Stimulated activated CD8-positive, alpha-beta memory T cell treated with anti-CD3 and anti-CD28 coated beads, Interleukin-12 subunit alpha, Interleukin-12 subunit beta, amount 100 ng/mL, for 24 hours (primary cell): Measurements from ENCODE around the gene WNT5A.

ENCODE experiments used
- DNase-seq: peaks from one replicate; pipeline ENCODE4 v3.0.0-alpha.2; 2020; ENCODE audit errors: extremely low read depth

The WNT5A gene

DNA sequence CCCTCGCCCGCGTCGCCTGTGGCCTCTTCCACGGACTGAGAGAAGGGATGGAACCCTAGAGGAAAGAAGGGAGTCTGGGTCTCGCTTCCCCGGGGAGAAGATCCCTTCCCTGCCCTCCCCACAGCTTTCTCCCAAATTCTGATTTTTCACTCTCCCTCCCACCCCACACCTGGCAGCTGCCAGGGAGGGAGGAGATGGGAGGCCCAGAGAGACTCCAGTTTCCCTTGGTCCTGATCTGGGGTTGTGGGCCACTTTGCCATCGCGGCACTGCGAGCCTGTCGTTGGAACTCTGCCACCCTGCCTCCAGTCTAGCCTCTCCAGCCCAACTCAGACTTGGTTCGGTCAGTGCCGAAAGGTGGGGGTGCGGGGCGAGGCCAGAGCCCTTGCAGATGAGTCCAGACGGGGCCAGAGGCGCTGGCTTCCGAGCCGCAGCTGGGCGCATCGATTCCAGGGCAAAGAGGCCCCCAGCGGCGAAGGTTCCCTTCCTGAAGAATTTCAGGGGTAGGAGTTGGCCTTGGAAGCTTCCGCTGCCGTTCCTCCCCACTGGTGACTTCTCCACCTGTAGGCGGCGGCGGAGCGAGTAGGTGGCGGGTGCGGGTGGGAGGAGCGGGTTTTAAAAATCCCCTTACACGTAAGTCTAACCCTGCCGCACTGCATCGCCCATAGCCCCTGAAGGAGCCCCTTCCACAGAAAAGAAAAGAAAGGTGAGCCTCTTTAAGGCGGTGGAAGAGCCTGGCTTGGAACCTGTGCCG is 5.2 kb downstream of the WNT5A start:
- no peak for DNase-seq

DNA sequence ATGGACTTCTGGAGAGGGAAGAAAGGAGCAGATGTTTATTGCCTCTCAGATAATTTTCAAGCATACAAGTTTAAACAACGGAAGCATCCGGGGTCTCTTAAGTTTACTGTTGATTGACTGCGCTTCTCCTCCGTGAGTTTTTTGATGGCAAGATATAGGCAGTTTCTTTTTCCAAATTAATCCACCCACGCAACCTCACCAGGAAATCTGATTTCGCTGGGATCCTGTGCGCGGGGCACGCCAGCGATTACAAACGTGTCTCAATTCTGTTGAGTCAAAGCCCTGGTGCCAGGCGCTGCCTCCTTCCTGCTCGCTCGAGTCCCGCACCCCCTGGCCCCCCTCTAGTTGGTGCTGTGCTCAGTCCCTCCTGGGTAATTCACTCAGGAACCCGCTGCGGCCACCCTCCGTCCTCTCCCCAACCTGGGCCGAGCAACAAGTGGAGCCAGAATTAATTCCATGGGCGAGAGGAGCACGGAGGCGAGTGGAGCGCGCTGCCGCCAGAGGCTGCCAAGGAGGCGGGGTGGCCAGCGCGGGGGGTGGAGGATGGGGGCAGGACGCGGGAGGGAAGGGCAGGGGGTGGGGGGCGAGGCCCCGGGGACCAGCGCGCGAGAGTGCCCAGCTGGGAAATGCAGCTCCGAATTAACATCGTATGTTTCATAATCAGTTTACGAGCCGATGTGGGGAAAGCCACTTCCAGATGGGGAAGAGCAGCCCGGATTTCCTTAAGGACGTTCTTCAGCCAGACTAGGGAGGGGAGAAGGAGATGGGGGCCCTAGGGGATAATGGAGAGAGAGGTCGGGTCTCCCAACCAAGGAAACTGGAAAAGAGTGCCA is 6.0 kb downstream of the WNT5A start:
- no peak for DNase-seq

DNA sequence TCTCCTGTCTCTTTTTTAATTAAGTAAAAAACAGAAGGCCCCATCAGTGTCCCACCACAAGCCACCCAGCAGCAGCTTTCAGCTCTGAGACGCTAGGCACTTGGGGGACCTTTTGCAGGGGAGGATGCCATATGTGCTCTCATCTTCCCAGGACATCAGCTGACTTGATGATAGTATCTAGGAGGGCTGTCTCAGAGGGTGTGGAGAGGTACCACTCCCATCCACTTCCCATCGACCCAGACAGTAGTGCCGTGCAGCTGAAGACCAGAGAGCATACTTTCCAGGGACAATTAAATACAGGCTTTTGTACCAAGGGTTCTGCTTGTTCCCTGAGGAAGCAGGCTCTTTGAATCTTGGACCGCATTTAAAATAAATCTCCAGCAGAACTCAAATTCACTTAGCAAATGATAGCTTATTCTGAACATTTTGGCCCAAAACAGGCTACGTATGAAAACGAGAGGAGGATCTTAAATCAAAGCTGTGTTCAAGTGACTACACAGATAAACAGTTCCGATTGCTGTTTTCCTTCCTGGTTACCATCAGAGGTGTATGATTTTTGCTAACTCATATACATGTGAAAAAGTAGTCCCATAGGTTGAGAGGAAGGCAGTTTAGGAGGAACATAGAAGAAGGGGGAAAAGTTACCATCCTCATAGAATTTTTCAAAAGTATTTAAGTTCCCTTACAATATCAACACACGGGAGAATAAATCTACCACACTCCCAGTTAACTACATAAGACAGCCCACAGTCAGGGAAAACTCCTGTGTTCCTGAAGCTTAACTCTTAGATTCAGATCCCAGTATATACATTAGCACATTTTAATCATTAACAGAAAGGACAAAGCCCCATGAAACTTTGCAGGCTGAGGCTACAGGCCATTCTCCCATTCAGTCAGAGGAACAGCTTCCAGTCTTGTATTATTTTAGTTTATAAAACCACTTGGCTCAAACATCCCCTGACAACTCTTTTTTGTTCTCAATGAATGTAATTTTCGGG is 9.5 kb downstream of the WNT5A start:
- DNase-seq = no peak

DNA sequence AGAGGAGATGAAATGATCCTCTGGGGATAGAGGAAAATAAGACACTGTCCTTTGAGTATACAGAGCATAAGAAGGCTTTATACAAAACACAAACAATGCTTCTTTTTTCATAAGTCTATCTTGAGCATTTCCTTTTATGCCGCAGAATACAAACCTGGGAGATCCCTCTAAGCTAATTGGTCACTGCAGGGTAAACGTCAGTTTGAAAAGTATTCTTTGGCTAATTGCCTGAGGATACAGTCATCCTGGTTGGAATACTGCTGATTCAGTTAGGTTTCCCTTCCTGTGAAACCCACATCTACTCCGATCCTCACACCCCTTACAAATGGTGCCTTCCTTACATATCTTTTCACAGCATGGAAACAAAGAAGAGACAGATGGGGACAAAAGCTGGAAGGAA is 10.6 kb downstream of the WNT5A start:
- no peak for DNase-seq

DNA sequence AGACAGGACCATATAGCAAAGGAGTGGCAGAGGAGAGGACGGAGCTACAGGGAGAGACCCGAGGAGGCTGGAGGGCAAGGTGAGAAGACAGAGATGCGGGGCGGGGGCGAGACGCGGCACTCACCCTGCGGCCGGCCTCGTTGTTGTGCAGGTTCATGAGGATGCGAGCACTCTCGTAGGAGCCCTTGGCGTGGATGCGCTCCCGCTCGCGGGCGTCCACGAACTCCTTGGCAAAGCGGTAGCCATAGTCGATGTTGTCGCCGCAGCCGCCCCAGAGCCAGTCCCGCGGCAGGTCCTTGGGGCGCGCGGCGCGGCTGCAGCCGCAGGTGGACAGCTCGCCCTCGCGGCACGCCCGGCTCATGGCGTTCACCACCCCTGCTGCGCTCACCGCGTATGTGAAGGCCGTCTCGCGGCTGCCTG is 12.9 kb downstream of the WNT5A start:
- DNase-seq = no peak

DNA sequence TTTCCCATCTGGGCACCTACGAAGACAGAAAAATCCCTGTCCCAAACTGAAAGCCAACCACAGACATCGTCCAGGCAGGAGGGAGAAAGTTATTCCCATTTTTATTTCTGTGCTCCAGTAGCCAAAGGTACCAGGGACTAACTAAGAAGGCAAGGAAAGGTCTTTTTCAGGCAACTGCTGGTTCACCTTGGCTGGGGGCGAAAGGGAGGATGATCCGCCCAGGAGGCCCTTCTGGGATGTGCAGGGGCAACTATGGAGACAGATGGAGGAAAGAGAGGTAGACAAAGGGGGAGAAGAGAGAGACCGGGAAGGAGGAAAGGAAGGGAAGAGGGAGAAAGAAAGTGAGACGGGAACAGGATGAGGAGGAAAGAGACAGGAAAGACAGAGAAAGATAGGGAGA is 13.3 kb downstream of the WNT5A start:
- no peak for DNase-seq

DNA sequence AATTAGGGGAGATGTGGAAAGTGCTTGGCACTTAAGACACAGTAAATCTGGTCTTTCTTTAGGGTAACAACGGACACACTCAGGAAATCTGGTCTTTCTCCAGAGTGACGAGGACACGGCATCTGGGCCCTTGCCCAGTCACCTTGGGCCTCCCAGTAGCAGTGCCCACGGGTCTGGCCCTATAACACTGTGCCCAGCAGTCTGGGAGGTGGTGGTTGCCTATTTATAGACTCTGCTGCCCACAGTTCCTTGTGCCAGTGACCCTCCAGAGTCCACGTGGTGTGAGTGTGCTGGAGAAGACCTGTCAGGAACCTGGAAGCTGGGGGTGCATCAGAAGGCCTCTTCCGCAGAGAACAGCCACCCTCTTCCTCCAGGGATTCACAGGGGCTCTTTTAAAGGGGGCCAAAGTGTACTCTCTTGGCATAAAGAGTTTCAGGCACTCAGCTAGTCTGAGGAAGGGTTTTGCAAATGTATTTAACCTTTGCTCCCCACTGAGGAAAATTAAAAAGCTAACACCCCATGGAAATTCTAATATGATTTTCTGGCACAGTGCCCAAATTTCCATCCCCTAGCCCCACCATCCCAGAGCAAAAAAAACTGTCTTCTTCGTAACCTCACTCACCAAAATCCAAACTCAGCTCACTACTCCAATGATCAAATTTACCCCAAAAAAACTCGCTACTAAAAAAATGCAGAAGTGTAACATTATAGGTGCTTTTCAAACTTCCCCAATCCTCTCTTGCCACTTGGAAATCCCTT is 15.4 kb downstream of the WNT5A start:
- no peak for DNase-seq

DNA sequence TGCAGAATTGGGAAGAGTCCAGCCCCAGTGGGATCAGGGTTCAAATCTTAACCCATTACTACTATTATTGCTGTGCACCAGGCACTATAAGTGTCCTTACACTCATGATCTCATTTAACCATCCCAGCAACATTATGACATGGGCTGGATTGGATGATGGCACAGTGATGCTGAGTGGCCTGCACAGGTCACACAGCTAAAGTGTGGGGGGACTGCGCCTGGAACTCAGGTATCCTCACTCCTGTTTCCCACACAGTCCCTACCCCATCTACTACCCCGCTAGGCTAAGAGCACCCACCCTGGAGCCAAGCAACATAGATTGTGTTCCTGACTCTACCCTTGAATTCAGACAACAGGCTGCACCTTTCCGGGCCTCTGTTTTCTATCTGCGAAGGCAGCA is 16.0 kb downstream of the WNT5A start:
- no peak for DNase-seq

DNA sequence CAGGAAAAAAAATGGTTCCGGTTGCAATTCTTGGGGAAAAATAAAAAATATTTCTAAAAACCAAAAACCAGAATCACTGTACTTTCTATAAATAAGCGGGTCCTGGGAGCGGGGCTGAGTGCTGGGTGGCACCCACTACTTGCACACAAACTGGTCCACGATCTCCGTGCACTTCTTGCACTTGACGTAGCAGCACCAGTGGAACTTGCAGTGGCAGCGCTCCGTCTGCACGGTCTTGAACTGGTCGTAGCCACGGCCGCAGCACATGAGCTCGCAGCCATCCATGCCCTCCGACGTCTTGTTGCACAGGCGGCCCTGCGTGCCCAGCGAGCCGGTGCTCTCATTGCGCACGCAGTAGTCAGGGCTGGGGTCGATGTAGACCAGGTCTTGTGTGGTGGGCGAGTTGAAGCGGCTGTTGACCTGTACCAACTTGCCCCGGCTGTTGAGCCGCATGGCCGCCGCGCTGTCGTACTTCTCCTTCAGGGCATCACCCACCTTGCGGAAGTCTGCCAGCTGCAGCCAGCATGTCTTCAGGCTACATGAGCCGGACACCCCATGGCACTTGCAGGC is 17.1 kb downstream of the WNT5A start:
- no peak for DNase-seq

DNA sequence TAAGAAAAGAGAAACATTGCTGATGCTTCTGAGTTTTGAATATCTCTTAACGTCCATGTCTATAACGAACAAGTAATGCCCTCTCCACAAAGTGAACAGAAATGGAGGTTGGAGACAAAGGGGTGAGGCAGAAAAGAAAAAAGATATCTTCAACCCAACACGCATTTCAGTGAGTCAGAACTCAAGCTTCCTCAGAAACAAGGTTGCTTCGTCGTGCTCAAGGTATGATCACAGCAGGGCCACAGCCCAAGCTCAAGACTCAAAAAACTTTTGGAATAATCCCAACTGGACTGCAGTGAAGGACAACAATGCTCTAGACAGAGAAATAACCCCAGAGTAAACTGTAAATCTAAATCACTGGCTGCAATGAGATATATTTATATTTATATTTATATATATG is 18.9 kb downstream of the WNT5A start:
- no peak for DNase-seq

DNA sequence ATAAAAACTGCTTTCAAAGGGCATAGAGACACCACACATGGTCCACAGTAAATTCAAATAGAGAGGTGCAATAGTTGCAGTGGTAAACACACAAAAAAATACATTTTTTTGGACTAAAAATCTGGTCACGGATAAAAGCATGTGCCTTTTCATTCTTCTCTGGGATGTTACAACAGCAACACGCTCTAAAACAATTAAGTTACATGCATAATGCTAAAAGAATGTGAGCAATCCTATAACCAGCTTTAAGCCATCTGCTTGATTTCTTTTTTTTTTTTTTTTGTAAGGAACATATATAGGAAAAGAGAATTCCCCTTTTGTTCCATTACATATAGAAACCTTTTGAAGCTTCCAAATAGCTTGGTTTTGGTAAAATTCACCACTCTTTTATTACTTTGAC is 20.0 kb downstream of the WNT5A start:
- no peak for DNase-seq

DNA sequence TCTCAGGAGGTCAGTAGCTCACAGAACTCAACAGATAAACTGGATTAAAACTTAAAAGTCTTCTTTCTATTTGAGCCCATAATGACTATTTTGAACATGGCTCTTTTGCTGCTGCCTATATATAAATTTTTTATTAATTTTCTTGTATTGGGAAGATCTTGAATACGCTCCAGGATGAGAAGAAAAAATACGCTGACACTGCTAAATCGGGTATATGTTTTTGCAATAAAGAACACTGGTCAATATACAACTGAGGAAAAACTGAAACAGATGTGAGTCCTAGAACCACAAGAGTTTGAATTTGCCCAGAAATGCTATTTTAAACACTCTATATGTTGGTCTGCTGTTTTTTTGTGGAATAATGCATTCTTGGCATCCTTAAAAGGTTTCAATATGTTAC is 20.6 kb downstream of the WNT5A start:
- DNase-seq = no peak

DNA sequence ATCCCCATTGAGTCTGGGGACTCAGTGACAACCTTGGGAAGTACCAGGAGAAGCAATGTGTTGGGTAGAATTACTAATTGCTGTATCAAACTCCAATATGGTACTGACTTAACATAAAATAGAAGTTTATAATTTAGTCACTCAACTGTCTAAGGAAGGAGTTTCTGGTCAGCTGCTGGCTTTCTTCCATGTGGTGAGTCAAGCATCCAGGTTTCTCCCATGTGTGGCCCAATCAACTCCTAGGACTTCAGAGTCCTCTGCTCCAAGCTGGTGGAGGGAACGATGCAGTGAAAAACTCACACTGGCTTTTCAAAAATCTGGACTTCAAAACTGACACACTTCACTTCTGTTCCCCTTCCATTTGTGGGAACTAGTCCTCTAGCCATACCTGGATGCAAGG is 25.2 kb downstream of the WNT5A start:
- DNase-seq = no peak

DNA sequence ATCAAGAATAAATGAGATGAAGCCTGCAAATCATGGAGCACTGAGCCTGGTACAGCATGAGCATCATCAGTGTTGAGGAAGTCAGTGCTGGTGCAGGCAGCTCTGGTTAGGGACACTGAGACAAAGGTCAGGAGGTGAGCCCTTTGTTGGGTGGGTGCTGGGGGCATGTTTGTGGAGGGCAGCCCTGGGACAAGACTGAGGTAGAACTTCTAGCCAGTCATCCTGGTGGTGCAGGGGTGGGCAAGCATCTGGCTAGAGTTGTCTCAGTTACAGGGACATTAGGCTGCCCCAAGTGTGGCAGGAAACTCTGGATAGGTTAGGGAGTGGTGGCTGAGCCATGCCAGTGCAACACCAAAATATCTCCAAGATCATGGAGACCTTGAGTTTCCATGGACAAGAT is 27.3 kb downstream of the WNT5A start:
- DNase-seq = no peak

DNA sequence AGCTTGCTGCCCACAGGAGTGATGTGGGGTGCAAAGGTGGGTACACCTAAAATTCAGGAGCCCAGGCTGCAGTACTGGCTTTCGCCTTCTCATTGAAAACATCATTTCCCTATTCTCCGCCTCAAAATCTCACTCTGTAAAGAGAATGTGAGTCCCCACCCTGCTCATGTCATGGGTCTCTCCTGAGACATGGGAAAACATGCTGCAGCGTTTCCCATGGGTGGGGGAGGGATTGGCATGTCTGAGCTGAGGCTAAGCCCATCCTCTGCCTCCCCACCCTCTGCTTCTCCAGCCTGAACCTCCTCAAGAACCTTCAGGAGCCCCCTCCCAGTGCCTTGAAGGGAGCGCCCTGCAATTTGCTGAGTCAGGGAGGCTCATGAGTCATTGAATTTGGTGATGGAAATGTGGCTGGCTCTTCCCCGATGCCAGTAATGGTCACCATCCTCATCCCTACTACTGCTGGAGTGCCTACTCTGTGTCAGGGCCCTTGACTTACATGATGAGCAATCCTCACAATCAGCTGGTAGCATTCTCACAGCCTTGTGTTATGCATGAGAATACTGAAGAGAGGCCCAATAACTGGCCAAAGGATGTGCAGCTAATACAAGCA is 28.8 kb downstream of the WNT5A start:
- DNase-seq = no peak

DNA sequence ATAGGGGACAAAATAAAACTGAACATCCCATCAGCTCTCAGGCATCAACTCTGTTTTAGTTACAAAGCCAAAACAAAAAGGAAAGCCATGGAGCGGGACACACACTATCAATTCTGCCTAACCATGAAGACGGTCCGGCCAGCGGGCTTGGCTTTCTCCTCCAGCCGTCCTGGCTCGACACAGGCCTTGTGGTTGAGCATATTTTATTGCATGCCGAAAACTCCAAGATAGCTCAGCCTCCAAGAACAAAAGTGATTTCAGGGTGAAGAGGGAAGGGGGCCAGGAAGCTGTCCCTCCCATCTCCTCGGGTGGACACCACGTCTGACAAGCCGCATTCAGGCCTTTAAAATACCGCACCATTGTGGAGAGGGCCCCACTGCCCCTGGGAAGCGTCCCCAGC is 31.2 kb downstream of the WNT5A start:
- DNase-seq = no peak

DNA sequence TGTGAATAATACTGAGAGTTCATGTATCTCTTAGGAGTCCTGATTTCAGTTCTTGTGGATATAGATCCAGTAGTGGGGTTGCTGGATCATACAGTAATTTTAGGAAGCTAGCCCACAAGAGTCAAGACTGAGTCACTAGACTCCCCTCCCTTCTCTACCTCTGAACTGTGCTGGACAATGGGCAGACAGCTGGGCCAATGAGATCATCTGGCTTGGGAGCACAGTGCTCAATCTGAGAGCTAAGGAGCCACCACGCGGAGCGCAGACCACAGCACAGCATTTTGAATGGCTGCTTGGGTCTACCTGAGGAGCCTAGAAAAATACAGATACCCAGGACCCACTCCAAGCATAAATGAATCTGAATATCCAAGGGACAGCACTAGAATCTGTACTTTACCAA is 32.5 kb downstream of the WNT5A start:
- no peak for DNase-seq

DNA sequence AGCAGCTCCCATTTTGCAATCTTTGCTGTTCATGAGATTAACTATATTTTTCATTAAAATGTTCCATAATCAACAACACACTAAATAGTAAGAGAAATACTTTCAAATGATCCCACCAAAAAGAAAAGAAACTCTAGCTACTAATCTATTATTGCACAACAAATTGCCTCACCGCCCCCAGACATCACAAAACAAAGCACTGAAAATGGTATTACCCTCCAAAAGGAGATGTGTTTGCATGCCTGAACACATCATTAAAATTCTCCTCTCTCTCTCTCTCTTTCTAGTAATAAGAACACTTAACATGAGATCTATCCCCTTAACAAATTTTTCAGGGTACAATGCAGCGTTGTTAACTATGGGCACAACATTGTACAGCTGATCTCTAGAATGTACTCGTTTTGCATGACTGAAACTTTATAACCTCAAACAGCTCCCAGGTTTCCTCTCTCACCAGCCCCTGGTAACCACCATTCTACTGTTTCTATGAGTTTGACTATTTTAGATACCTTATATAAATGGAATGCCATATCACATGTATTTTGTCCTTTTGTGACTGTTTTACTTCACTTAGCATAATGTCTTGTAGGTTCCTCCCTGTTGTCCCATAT is 33.1 kb downstream of the WNT5A start:
- DNase-seq = no peak

DNA sequence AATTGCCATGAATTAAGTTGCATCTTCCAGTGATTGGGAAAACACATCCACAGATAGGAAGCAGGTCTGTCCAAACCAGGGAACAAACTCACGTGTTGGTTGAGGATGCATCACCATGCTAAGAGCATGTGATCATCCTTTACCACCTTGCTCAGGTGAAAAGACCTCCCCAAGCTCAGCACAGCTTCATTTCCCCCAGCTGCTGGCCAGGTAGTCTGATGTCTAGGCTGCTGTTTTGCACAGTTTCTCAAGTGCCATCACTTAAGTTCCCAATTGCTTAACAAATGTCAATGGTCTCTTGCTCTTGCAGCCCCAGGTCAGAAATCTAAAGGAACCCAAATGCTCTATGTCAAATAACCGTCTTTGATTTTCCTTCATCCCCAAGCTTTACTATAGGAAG is 34.2 kb downstream of the WNT5A start:
- DNase-seq = no peak

DNA sequence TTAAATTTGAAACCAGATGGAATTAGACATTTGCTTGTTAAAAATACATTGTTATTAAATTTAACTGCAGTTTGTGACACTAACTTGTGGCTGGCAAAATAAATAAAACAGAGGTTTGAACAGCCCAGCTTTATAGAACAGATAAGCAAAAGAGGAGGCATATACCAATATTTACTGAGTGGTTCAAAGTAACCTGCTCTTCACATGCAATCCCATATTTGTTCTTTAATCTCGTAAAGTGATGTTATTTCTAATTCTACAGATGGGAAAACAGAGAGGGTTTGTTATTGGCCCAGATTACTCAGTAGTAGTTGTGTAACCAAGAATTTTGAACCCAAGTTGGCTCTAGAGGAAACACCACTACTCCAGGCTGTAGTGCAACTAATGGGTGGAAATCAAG is 37.6 kb downstream of the WNT5A start:
- no peak for DNase-seq
